ENCODE data around the gene OOSP4B.

DNA sequence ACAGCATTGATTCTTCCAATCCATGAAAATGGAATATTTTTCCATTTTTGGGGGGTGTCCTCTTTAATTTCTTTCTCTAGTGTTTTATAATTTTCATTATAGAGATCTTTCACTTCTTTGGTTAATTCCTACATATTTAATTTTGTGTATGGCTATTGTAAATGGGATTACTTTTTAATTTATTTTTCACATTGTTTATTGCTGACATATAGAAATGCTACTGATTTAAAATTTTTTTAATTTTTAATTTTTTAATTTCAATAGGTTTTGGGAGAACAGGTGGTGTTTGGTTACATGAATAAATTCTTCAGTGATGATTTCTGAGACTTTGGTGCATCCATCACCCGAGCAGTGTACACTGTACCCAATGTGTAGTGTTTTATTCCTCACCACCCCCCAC is 26.6 kb upstream of the OOSP4B start:
- no peak for TF ChIP-seq POLR2A (IDR thresholded peaks at IDR 0.05; ENCODE audit: low read depth, low read length)
- TF ChIP-seq POLR2AphosphoS5 (IDR thresholded peaks at IDR 0.05; ENCODE audit: low read depth, low read length), result no peak
- TF ChIP-seq SPI1 (IDR thresholded peaks at IDR 0.05; ENCODE audit: low read depth, low read length), result no peak
